B cell (primary cell): ENCODE measurements around the gene MAB21L2. TPM values are rescaled to one million over a fixed set of nuclear protein-coding genes. Genes with fewer than 3 reads are reported as not detected.

Source experiments
- ATAC-seq: fragments of 200-7000 bp; cut with Tn5 transposase; one replicate; pipeline ENCODE4 v1.10.0; 2021; ENCODE audit warnings: low read depth, mild to moderate bottlenecking, moderate number of reproducible peaks, moderate library complexity
- CTCF ChIA-PET: fragments of 350-600 bp; sonication (Branson Sonifier 250); formaldehyde crosslinking; loops from one replicate; lab custom pipeline; 2021; ENCODE audit warnings: antibody characterized with exemption, inconsistent platforms; lab: Charles Lee
- POLR2A ChIA-PET: fragments of 350-600 bp; sonication (Branson Sonifier 250); formaldehyde crosslinking; loops from one replicate; lab custom pipeline; 2021; ENCODE audit warnings: antibody characterized with exemption; lab: Charles Lee
- DNase-seq: peaks from one replicate; pipeline ENCODE4 v3.0.0; 2013
- H2AFZ ChIP-seq: 2 replicates; pipeline ENCODE4 v1.6.1; 2012; ENCODE audit warnings: mild to moderate bottlenecking, low read depth, low read length; ENCODE audit not compliant: insufficient read depth, poor library complexity, severe bottlenecking
- H3K27ac ChIP-seq, 2 donors: 1 replicate in 1 of 2; 2 replicates in 1 of 2; pipeline ENCODE4 v1.5.1; 2012 to 2013; ENCODE audit warnings: low read length in 2 of 2, mild to moderate bottlenecking in 2 of 2, moderate library complexity in 1 of 2
- H3K27me3 ChIP-seq, 4 experiments: fragments of 200-600 bp in 1 of 4; sonication (generic) in 1 of 4; replicated peaks in 1 of 4; 1 replicate in 2 of 4; 2 replicates in 2 of 4; pipeline versions ENCODE4 v1.6.1 to v1.7.0; 2013 to 2016; ENCODE audit warnings: low read length in 3 of 4, mild to moderate bottlenecking in 2 of 4, mixed read lengths in 1 of 4, moderate library complexity in 1 of 4; ENCODE audit not compliant: insufficient read depth in 4 of 4, control insufficient read depth in 3 of 4; ENCODE audit errors: control extremely low read depth in 1 of 4
- H3K36me3 ChIP-seq, 2 experiments: replicated peaks in 1 of 2; 1 replicate in 1 of 2; 2 replicates in 1 of 2; pipeline versions ENCODE4 v1.6.1 to v1.7.1; 2013; ENCODE audit warnings: low read length in 1 of 2; ENCODE audit not compliant: insufficient read depth in 2 of 2, control insufficient read depth in 1 of 2; ENCODE audit errors: control extremely low read depth in 1 of 2, extremely low read depth in 1 of 2
- H3K4me1 ChIP-seq, 2 donors: fragments of 200-600 bp in 1 of 2; sonication (generic) in 1 of 2; 1 replicate in 1 of 2; 2 replicates in 1 of 2; pipeline versions ENCODE4 v1.5.1 to v1.6.1; 2013 to 2017; ENCODE audit warnings: low read length in 2 of 2; ENCODE audit not compliant: control insufficient read depth in 2 of 2, insufficient read depth in 2 of 2
- H3K4me2 ChIP-seq: replicated peaks from 2 replicates; pipeline ENCODE3; 2012; ENCODE audit warnings: mild to moderate bottlenecking, low read depth, low read length; ENCODE audit not compliant: poor library complexity, severe bottlenecking
- H3K4me3 ChIP-seq, 5 experiments: fragments of 200-600 bp in 1 of 5; sonication (generic) in 1 of 5; 1 replicate in 3 of 5; 2 replicates in 2 of 5; pipeline versions ENCODE4 v1.5.1 to v1.7.0; 2011 to 2016; ENCODE audit warnings: low read length in 4 of 5, mild to moderate bottlenecking in 4 of 5, low read depth in 2 of 5, control low read depth in 1 of 5, moderate library complexity in 1 of 5; ENCODE audit not compliant: insufficient read depth in 1 of 5; ENCODE audit errors: control extremely low read depth in 1 of 5, extremely low read depth in 1 of 5
- H3K79me2 ChIP-seq: fragments of 200-600 bp; sonication (generic); one replicate; pipeline ENCODE4 v1.6.0; 2016; ENCODE audit warnings: low read length; ENCODE audit not compliant: control insufficient read depth, insufficient read depth
- H3K9ac ChIP-seq: fragments of 200-600 bp; sonication (generic); 2 replicates; pipeline ENCODE4 v1.6.1; 2017; ENCODE audit warnings: mild to moderate bottlenecking, low read length, moderate library complexity
- H3K9me3 ChIP-seq, 3 donors: one replicate each; pipeline versions ENCODE4 v1.6.1 to v1.7.1; 2013; ENCODE audit warnings: low read length in 2 of 3; ENCODE audit not compliant: control insufficient read depth in 2 of 3, insufficient read depth in 1 of 3; ENCODE audit errors: control extremely low read depth in 1 of 3
- H4K20me1 ChIP-seq: 2 replicates; pipeline ENCODE4 v1.6.0; 2012; ENCODE audit warnings: mild to moderate bottlenecking, low read length; ENCODE audit not compliant: insufficient read depth, control insufficient read depth, poor library complexity, severe bottlenecking
- H3K27ac Mint-ChIP-seq: one replicate; pipeline ENCODE4 v1.8.0; 2021; ENCODE audit warnings: mixed read lengths
- H3K27me3 Mint-ChIP-seq: one replicate; pipeline ENCODE4 v1.8.0; 2021; ENCODE audit warnings: mixed read lengths
- H3K4me1 Mint-ChIP-seq: one replicate; pipeline ENCODE4 v1.8.0; 2021; ENCODE audit warnings: mixed read lengths
- H3K4me3 Mint-ChIP-seq: one replicate; pipeline ENCODE4 v1.8.0; 2021; ENCODE audit warnings: mixed read lengths
- H3K9me3 Mint-ChIP-seq: one replicate; pipeline ENCODE4 v1.8.0; 2022; ENCODE audit warnings: mixed read lengths; ENCODE audit not compliant: insufficient read depth
- CTCF ChIP-seq: fragments of 200-600 bp; IDR thresholded peaks from one replicate; pipeline ENCODE4 v1.8.0; 2022; ENCODE audit warnings: antibody characterized with exemption, mild to moderate bottlenecking
- EZH2 ChIP-seq: IDR thresholded peaks from 2 replicates; pipeline ENCODE4 v1.6.1; 2012; ENCODE audit warnings: borderline replicate concordance, low read depth, mild to moderate bottlenecking, moderate library complexity, low read length; ENCODE audit not compliant: insufficient read depth, poor library complexity, severe bottlenecking
- WGBS: methylation state at CpG from one replicate; pipeline ENCODE4 v1.1.5; 2013; ENCODE audit warnings: missing lambda C conversion rate; ENCODE audit not compliant: insufficient coverage; 5-methylcytosine and 5-hydroxymethylcytosine counted together
- intact Hi-C: fragments of 100-400 bp; cut with micrococcal nuclease; formaldehyde crosslinking; loops from one replicate; pipeline ENCODE4 v1.10.0; 2022
- polyA plus RNA-seq: library from polyadenylated mRNA; depleted of rRNA; stranded (reverse); fragments of >200 nt; gene quantifications from 2 replicates; pipeline ENCODE4 v1.2.3, GENCODE V29; 2012
- total RNA-seq, 2 donors: library from RNA; stranded (reverse); fragments of 120-200 nt in 1 of 2; gene quantifications; 1 replicate in 1 of 2; 2 replicates in 1 of 2; pipeline versions ENCODE4 v1.2.3 to v1.2.4, GENCODE V29; 2013 to 2022

The MAB21L2 gene
- total and polyA plus RNA-seq, 2 donors (not counting 1 experiment from before 2014, with no cell fraction given) = not detected

GRCh38 chr4:150580306-150580705, 1.6 kb upstream of the MAB21L2 start:
- H3K9me3 Mint-ChIP-seq = no peaks in the 10 kb centered on the region

GRCh38 chr4:150581056-150581605, 820 bp upstream of the MAB21L2 start:
- POLR2A ChIA-PET = no interaction called here
- H3K9ac ChIP-seq = no peak overlapping the region
- no peak overlapping the region for H3K27ac ChIP-seq
- no peak overlapping the region for H2AFZ ChIP-seq
- H3K27me3 Mint-ChIP-seq = no peaks in the 10 kb centered on the region
- no peaks in the 10 kb centered on the region for H3K4me1 Mint-ChIP-seq
- no peak overlapping the region for H3K4me3 Mint-ChIP-seq
- ATAC-seq = no peak
- H4K20me1 ChIP-seq = no peaks in the 10 kb centered on the region
- no peak overlapping the region for H3K4me3 ChIP-seq
- H3K79me2 ChIP-seq = no peaks in the 10 kb centered on the region
- intact Hi-C loops = no loop called here
- WGBS = no CpG with 5 or more reads among the region's 7 CpGs
- H3K4me1 ChIP-seq = no peaks in the 10 kb centered on the region
- no peak overlapping the region for H3K4me2 ChIP-seq
- peaks cover 2 to 34% of the 10 kb centered on the region in 2 experiments for H3K36me3 ChIP-seq
- H3K9me3 ChIP-seq = peaks cover 0 to 26% (median 0%) of the 10 kb centered on the region in 3 donors
- no peak for TF ChIP-seq EZH2
- TF ChIP-seq CTCF = no peak
- CTCF ChIA-PET = no interaction called here
- no peaks in the 10 kb centered on the region for H3K27me3 ChIP-seq
- no peaks in the 10 kb centered on the region for H3K9me3 Mint-ChIP-seq
- H3K27ac Mint-ChIP-seq = no peak overlapping the region
- DNase-seq = no peak

More at GRCh38 chr4:150580306-150580705, 1.6 kb upstream of the MAB21L2 start:
- Mint-ChIP-seq H3K27me3 (no peaks in the 10 kb centered on the region), H3K4me1 (no peaks in the 10 kb centered on the region), H3K4me3 (no peak overlapping the region), H3K27ac (no peak overlapping the region)
- H3K4me3 ChIP-seq = no peak overlapping the region
- no peak for TF ChIP-seq CTCF
- TF ChIP-seq EZH2 = no peak
- H3K4me2 ChIP-seq = no peak overlapping the region
- H4K20me1 ChIP-seq = no peaks in the 10 kb centered on the region
- no peak overlapping the region for H3K9ac ChIP-seq
- CTCF ChIA-PET = no interaction called here
- ATAC-seq (no peak), DNase-seq (no peak)
- H3K27ac ChIP-seq = no peak overlapping the region
- intact Hi-C loops = no loop called here
- 100% methylated on average over 4 of the region's 9 CpGs for WGBS
- H3K27me3 ChIP-seq = no peaks in the 10 kb centered on the region
- no peak overlapping the region for H2AFZ ChIP-seq
- H3K4me1 ChIP-seq = no peaks in the 10 kb centered on the region
- no peaks in the 10 kb centered on the region for H3K79me2 ChIP-seq
- H3K9me3 ChIP-seq = peaks cover 0 to 26% (median 0%) of the 10 kb centered on the region in 3 donors
- POLR2A ChIA-PET = no interaction called here
- H3K36me3 ChIP-seq = peaks cover 0 to 34% of the 10 kb centered on the region in 2 experiments
